HG03025 (cell line): ENCODE data around the gene PRELP.
"Not testable (repeated sequence)": the region's sequence is repeated elsewhere in the genome, so short reads cannot be mapped to it uniquely, and the experiment has no call there.

Source experiments
- ATAC-seq: cut with Tn5 transposase; IDR thresholded peaks from one replicate; pipeline ENCODE4 v1.9.1; 2021; ENCODE audit warnings: mild to moderate bottlenecking, moderate library complexity; ENCODE audit not compliant: unreplicated experiment, low FRiP score

Gene PRELP

GRCh38 chr1:203504400-203505250 lies 29.0 kb downstream of the PRELP start:
- no peak for ATAC-seq

DNA sequence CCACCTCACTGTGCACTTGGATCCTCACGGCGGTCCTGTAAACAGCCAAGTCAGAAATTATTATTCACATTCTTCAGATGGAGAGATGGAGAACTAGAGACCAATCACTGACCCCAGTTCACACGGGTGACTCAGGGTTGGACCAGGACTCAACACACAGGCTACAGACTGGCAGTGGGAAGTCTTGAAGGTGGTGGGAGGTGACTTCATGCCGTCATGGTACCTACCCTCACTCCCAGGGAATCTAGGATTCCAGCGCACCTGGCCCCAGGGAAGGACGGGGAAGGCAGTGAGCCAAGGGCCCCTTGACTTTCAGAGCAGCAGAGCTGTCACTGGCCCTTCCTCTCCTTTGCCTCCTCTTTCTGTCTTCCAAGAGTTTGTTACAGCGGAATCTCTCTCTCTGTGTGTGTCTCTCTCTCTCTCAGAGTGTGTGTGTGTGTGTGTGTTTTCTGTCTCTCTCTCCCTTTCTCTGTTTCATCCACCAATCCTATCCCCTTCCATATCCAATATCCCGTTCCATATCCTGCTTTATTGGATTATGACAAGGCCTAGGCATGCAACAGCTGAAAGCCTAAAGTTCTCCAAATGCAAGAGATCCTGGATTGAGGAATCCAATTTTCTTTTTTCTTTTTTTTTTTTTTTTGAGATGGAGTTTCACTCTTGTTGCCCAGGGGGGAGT lies 30.1 kb downstream of the PRELP start:
- ATAC-seq: no peak

DNA sequence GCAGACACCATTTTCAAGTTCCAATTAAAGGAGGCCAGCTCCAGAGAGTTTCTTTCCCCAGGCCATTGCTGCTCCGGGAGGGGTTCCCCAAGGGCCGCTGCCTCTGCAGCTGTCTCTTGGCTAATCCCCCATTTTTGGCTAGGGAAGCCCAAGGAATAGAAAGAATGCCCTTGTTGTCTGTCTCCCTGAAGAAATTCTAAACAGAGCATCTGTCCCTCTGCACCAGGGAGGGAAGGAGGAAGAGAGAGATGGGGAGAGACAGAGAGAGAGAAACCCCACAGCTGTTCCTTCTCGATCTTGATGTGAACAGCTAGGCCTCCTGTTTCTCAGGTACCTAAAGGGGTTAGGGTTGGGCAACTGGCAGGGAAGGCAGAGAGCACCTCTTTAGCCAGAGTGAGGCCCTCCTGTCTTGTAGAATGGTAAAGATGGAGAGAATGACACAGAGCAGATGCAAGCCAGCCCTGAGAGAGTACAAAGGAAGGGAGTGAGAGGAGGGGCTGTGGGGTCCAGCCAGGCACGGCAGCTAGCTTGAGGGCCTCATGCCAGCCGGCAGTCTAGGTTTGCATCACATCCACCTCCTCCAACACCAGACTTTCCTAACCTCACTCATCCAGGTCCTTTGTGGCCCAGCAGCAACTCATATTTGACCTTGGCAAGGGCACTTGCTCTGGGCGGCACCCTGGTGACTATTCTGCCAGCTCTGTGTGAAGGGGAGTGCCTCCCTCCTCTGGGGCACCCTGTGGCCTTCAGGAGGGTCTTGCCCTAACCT lies 31.4 kb downstream of the PRELP start:
- ATAC-seq: no peak

DNA sequence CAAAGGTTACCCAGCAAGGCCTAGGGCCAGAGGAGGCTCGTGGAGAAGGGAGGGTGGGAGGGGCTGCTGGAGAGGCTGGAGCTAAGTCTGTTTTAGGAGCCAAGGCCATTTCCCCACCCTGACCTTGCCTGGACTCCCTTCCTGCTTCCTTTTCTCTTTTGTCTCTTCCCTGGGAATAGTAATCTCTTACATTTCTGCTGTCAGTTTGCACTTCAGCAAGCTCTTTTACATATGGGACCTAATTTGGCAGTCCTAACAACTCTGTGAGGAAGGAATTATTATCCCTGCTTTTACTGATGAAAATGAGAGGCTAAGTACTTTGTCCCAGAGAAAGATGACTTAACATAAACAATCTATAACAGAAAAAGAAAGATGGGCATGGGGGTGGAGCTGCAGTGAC lies 32.2 kb downstream of the PRELP start:
- ATAC-seq: no peak

GRCh38 chr1:203508463-203509073 lies 33.0 kb downstream of the PRELP start:
- no peak for ATAC-seq

GRCh38 chr1:203509135-203509534 lies 33.5 kb downstream of the PRELP start:
- no peak for ATAC-seq

DNA sequence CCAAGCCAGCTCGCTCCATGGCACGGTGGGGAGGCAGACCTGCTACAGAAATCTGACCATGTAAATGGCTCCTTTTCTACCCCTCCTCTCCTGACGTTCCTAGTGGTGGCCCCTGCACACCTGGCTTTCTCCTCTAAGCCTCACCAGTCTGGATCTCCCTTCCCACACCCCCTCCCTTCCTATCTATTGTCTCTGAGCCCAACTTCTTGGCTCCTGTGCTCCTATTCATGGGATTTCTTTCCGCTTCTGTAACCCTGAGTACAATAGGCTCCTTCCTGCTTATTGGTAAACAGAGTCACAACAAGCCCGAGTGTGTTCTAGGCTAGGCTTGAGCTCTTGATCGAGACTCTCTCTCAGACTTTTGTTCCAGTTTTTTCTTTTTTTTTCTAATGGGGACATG lies 35.9 kb downstream of the PRELP start:
- no peak for ATAC-seq

DNA sequence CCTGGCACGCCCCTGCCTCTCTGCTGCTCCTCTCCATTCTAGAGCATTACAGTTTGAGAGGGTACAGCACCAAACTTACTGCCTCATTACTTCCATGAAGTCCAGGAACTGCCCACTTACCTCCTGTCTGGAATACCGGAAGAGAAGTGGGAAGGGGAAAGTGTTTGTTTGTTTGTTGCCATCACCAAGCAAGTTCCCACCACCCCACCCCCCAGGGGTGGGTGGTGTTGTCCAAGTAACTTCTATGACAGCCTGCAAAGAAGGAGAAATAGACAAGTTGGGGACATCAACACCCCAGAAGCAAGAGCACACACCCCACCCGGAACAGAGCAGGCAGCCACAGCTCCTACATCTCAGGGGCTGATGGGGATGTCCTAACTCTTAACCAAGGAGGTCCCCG lies 36.3 kb downstream of the PRELP start:
- ATAC-seq: no peak

- ATAC-seq: no peak
Measured at GRCh38 chr1:203512517-203512847, 36.9 kb downstream of the PRELP start.

GRCh38 chr1:203512848-203513584 lies 37.4 kb downstream of the PRELP start:
- ATAC-seq: peak; percentile 58

- ATAC-seq: no peak
Measured at GRCh38 chr1:203513585-203514031, 38.0 kb downstream of the PRELP start.

GRCh38 chr1:203516184-203516583 lies 40.6 kb downstream of the PRELP start:
- no peak for ATAC-seq

DNA sequence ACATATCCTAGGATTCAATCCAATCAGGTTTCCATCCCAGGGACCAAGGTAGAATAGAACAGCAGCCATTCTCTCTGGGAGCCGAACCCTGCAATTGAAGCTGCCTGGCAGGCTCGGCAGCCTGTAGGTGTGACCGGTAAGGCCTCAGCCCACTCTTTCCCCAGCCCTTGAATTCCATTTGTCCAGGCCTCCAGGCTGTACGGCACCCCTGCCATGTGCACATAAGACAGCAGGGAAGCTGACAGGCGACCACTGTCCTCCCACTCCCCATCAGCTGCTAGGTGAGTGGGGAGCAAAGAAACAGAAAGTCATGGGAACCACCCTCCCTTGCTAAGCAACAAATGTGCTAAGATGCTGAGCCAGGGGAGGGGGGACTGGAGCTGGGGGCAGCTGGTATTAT lies 41.3 kb downstream of the PRELP start:
- ATAC-seq: no peak

- no peak for ATAC-seq
Measured at GRCh38 chr1:203517426-203518110, 42.0 kb downstream of the PRELP start.

DNA sequence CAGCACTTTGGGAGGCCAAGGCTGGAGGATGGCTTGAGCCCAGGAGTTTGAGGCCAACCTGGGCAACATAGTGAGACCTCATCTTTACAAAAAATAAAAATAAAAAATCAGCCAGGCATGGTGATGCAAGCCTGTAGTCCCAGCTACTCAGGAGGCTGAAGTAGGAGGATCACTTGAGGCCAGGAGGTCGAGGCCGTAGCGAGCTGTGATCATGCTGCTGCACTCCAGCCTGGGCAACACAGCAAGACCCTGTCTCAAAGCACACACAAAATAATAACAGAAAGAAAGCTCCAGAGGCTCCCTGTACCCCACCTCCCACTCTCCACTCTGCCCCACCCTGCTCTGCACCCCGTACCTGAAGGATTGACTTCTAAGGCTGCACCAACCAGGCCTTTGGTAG lies 42.5 kb downstream of the PRELP start:
- not testable (repeated sequence) for ATAC-seq

DNA sequence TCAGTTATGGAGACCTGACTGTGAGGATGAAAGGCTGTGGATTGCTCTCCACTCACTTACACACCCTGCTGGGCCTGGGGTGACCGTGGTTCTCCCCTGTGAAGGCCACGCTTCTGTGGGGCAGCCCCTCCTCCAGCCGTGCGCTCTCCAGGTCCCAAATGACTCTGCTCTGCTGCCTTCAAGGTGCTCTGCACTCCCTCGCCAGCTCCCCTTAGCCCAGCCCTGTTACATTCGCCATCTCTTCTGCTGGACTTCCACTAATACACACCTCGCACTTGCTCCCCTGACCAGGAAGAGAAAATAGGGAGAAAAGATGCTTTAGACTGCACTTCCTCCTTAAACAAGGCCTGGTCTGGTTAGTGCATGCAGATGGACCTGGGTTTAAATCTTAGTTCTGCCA lies 42.9 kb downstream of the PRELP start:
- ATAC-seq: no peak

GRCh38 chr1:203519053-203519840 lies 43.6 kb downstream of the PRELP start:
- ATAC-seq: no peak

- ATAC-seq: no peak
Measured at GRCh38 chr1:203519896-203520295, 44.3 kb downstream of the PRELP start.

- no peak for ATAC-seq
Measured at GRCh38 chr1:203520315-203520714, 44.7 kb downstream of the PRELP start.
